HepG2 (cell line): Measurements from ENCODE around the gene MBOAT7. TPM values are rescaled to one million over a fixed set of nuclear protein-coding genes. Genes with fewer than 3 reads are reported as not detected.
A peak's percentile ranks its signal among the peaks of the same experiment; 100 is the strongest.

Experiments used
- AKAP8 ChIP-seq: sonication (generic); formaldehyde crosslinking; IDR thresholded peaks from 2 replicates; pipeline ENCODE4 v1.5.1; 2020; ENCODE audit warnings: mild to moderate bottlenecking, missing genetic modification reagents
- BATF2 ChIP-seq: sonication (generic); formaldehyde crosslinking; IDR thresholded peaks from 2 replicates; pipeline ENCODE4 v1.8.0; 2022; ENCODE audit warnings: mild to moderate bottlenecking, missing genetic modification reagents, moderate library complexity
- DR1 ChIP-seq: sonication (generic); formaldehyde crosslinking; IDR thresholded peaks from 2 replicates; pipeline ENCODE4 v1.8.0; 2021; ENCODE audit warnings: mild to moderate bottlenecking, missing genetic modification reagents, inconsistent platforms
- FOXM1 ChIP-seq: sonication (generic); formaldehyde crosslinking; IDR thresholded peaks from 2 replicates; pipeline ENCODE4 v1.5.0; 2020; ENCODE audit warnings: missing genetic modification reagents
- KDM2A ChIP-seq: sonication (generic); formaldehyde crosslinking; IDR thresholded peaks from 2 replicates; pipeline ENCODE4 v1.4.0; 2020; ENCODE audit warnings: low read depth, missing genetic modification reagents, borderline replicate concordance
- MBNL3 ChIP-seq: fragments of 250-450 bp; sonication (Bioruptor Pico); conservative IDR thresholded peaks from 2 replicates; pipeline ENCODE4 v1.8.0; 2022; ENCODE audit warnings: mild to moderate bottlenecking, inconsistent platforms
- NR2F1 ChIP-seq, 2 experiments: fragments of 450-650 bp in 1 of 2; formaldehyde crosslinking in 1 of 2; IDR thresholded peaks; 2 replicates each; pipeline versions ENCODE4 v1.5.0 to v1.6.1; 2016 to 2020; ENCODE audit warnings: mild to moderate bottlenecking in 1 of 2, missing compliant biosample characterization in 1 of 2, missing genetic modification reagents in 1 of 2, moderate library complexity in 1 of 2
- POLR2A ChIP-seq, 2 experiments: IDR thresholded peaks; 2 replicates each; pipeline ENCODE4 v1.6.1; 2011; ENCODE audit warnings: low read depth in 2 of 2, low read length in 2 of 2, mild to moderate bottlenecking in 1 of 2, moderate library complexity in 1 of 2; ENCODE audit not compliant: insufficient read depth in 1 of 2
- PTBP1 ChIP-seq: fragments of 200-400 bp; formaldehyde crosslinking; IDR thresholded peaks from 2 replicates; pipeline ENCODE4 v1.6.1; 2018; ENCODE audit warnings: low read length, low read depth; ENCODE audit not compliant: poor library complexity, severe bottlenecking
- SALL1 ChIP-seq: sonication (generic); formaldehyde crosslinking; IDR thresholded peaks from 2 replicates; pipeline ENCODE4 v1.8.0; 2022; ENCODE audit warnings: mild to moderate bottlenecking, missing genetic modification reagents
- SALL2 ChIP-seq: sonication (generic); formaldehyde crosslinking; IDR thresholded peaks from 2 replicates; pipeline ENCODE4 v1.8.1; 2023; ENCODE audit warnings: mild to moderate bottlenecking, missing genetic modification reagents, inconsistent platforms
- SKIL ChIP-seq: sonication (generic); formaldehyde crosslinking; IDR thresholded peaks from 2 replicates; pipeline ENCODE4 v1.8.0; 2022; ENCODE audit warnings: missing genetic modification reagents, mild to moderate bottlenecking, moderate library complexity, borderline replicate concordance
- SMAD3 ChIP-seq: sonication (generic); formaldehyde crosslinking; IDR thresholded peaks from 2 replicates; pipeline ENCODE4 v1.4.0; 2020; ENCODE audit warnings: missing genetic modification reagents
- SMYD3 ChIP-seq: sonication (generic); formaldehyde crosslinking; IDR thresholded peaks from 2 replicates; pipeline ENCODE4 v1.8.1; 2023; ENCODE audit warnings: mild to moderate bottlenecking, missing genetic modification reagents
- ZNF121 ChIP-seq: sonication (generic); formaldehyde crosslinking; IDR thresholded peaks from 2 replicates; pipeline ENCODE4 v1.5.0; 2020; ENCODE audit warnings: mild to moderate bottlenecking, missing genetic modification reagents
- ZNF251 ChIP-seq: sonication (generic); formaldehyde crosslinking; IDR thresholded peaks from 2 replicates; pipeline ENCODE4 v1.9.0; 2021; ENCODE audit warnings: mild to moderate bottlenecking, missing genetic modification reagents
- ZNF296 ChIP-seq: sonication (generic); formaldehyde crosslinking; conservative IDR thresholded peaks from 2 replicates; pipeline ENCODE4 v1.5.0; 2020; ENCODE audit warnings: mild to moderate bottlenecking, missing genetic modification reagents
- ZNF317 ChIP-seq: sonication (generic); formaldehyde crosslinking; IDR thresholded peaks from 2 replicates; pipeline ENCODE4 v1.5.0; 2020; ENCODE audit warnings: mild to moderate bottlenecking, missing genetic modification reagents
- ZNF326 ChIP-seq: sonication (generic); formaldehyde crosslinking; IDR thresholded peaks from 2 replicates; pipeline ENCODE4 v1.4.0; 2020; ENCODE audit warnings: missing genetic modification reagents, borderline replicate concordance
- ZNF672 ChIP-seq: sonication (generic); formaldehyde crosslinking; IDR thresholded peaks from 2 replicates; pipeline ENCODE4 v1.8.1; 2022; ENCODE audit warnings: missing genetic modification reagents
- ZNF784 ChIP-seq: sonication (generic); formaldehyde crosslinking; IDR thresholded peaks from 2 replicates; pipeline ENCODE4 v1.5.1; 2020; ENCODE audit warnings: missing genetic modification reagents, mild to moderate bottlenecking, borderline replicate concordance
- polyA plus RNA-seq, 8 experiments: library from polyadenylated mRNA; depleted of rRNA in 3 of 8; stranded (reverse) in 7 of 8; unstranded in 1 of 8; fragments of >200 nt; fragmentation: Illumina TruSeq in 4 of 8; extraction: Trizol in 4 of 8; gene quantifications; 2 replicates each; pipeline versions ENCODE4 v1.2.1 to v1.2.3, GENCODE V29; 2011 to 2016; ENCODE audit warnings: low read depth in 4 of 8, missing spikeins in 1 of 8, mixed read lengths in 1 of 8; ENCODE audit not compliant: insufficient read depth in 1 of 8
- total RNA-seq, 5 experiments: library from RNA; depleted of rRNA; stranded (reverse); fragments of >200 nt; fragmentation: Illumina TruSeq; extraction: Trizol; gene quantifications; 2 replicates each; pipeline ENCODE4 v1.2.3, GENCODE V29; 2016; ENCODE audit warnings: low read depth in 1 of 5

MBOAT7 gene
- total and polyA plus RNA-seq, 2 of the 13 experiments (the other 11 are each of a cell fraction or from before 2014, with no cell fraction given) = 22.2 to 25.5 TPM

GRCh38 chr19:54209058-54209810 lies 19.9 kb upstream of the MBOAT7 start (continued):
- TF ChIP-seq SMAD3 (CRISPR knock-in tag) (no peak), FOXM1 (CRISPR knock-in tag) (no peak), ZNF296 (CRISPR knock-in tag) (peak; percentile 86), SKIL (CRISPR knock-in tag) (no peak), SALL1 (CRISPR knock-in tag) (no peak), NR2F1 (CRISPR knock-in tag; IDR thresholded peaks at IDR 0.05) (0 out of 4 replicates have a peak, but pooled peaks of 1 of the 2 experiments have one; percentile 16), ZNF326 (0 out of 2 replicates have a peak, but pooled peaks have one; percentile 5), BATF2 (CRISPR knock-in tag) (0 out of 2 replicates have a peak, but pooled peaks have one; percentile 10), ZNF672 (CRISPR knock-in tag) (peak; percentile 36; the same call in 1 of the 2 replicates), PTBP1 (peak; percentile 66), DR1 (CRISPR knock-in tag) (0 out of 2 replicates have a peak, but pooled peaks have one; percentile 38), SALL2 (CRISPR knock-in tag) (0 out of 2 replicates have a peak, but pooled peaks have one; percentile 61), ZNF251 (CRISPR knock-in tag) (no peak), KDM2A (0 out of 2 replicates have a peak, but pooled peaks have one; percentile 15), ZNF317 (CRISPR knock-in tag) (0 out of 2 replicates have a peak, but pooled peaks have one; percentile 25), ZNF121 (CRISPR knock-in tag) (peak; percentile 42; the same call in 1 of the 2 replicates), AKAP8 (CRISPR knock-in tag) (peak; percentile 93), SMYD3 (CRISPR knock-in tag) (no peak), POLR2A (IDR thresholded peaks at IDR 0.05; ENCODE audit: insufficient read depth in 1 of 2, low read depth in 2 of 2, low read length in 2 of 2) (peak in 1 of 2 experiments; percentile 28; a peak in 1 of 4 replicates), ZNF784 (CRISPR knock-in tag) (no peak), MBNL3 (CRISPR knock-in tag) (no peak)
